Fibroblast of mammary gland (primary cell): ENCODE results near the gene IZUMO4.

Source experiments
- DNase-seq: peaks from one replicate; pipeline ENCODE4 v3.0.0-alpha.2; 2010; ENCODE audit warnings: low read depth
- H3K4me3 ChIP-seq: 2 replicates; pipeline ENCODE4 v1.5.1; 2011; ENCODE audit warnings: low read depth, mild to moderate bottlenecking, low read length, moderate library complexity; ENCODE audit not compliant: control insufficient read depth
- TF ChIP-seq, protein P1 (sequence below): conservative IDR thresholded peaks from 2 replicates; pipeline ENCODE4 v1.5.1; 2011; ENCODE audit warnings: low read depth, low read length, inconsistent platforms; ENCODE audit not compliant: control insufficient read depth, insufficient read depth

IZUMO4 gene, protein sequence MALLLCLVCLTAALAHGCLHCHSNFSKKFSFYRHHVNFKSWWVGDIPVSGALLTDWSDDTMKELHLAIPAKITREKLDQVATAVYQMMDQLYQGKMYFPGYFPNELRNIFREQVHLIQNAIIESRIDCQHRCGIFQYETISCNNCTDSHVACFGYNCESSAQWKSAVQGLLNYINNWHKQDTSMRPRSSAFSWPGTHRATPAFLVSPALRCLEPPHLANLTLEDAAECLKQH

DNA sequence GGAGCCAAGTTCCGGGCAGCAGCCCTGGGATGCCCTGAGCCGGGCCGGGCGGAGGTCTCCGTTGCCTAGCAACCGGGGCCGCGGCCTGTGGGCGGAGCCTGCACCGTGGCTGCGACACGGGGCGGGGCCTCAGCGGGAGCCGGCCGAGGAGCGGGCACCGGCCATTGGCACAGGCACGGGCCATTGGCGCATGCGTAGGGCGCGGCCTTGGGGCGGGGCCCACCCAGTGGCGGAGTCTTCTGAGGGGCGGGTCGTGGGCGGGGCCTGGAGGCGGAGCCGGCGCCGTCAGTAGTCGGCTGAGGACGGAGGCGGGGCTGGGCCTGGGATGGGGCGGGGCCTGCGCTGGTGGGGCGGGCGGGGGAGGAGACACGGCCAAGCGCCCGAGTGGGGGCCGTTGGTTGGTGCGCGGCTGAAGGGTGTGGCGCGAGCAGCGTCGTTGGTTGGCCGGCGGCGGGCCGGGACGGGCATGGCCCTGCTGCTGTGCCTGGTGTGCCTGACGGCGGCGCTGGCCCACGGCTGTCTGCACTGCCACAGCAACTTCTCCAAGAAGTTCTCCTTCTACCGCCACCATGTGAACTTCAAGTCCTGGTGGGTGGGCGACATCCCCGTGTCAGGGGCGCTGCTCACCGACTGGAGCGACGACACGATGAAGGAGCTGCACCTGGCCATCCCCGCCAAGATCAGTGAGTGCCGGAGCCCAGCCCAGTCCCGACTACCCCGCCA is at the start of gene IZUMO4:
Gene IZUMO4, plus strand, starts transcription at position 436 of the 723 bp plus-strand sequence. Its CDS starts 31 bp downstream, at position 467.
- peak within 1 kb of the TSS; percentile 73 for H3K4me3 ChIP-seq
- TF ChIP-seq, protein P1, sequence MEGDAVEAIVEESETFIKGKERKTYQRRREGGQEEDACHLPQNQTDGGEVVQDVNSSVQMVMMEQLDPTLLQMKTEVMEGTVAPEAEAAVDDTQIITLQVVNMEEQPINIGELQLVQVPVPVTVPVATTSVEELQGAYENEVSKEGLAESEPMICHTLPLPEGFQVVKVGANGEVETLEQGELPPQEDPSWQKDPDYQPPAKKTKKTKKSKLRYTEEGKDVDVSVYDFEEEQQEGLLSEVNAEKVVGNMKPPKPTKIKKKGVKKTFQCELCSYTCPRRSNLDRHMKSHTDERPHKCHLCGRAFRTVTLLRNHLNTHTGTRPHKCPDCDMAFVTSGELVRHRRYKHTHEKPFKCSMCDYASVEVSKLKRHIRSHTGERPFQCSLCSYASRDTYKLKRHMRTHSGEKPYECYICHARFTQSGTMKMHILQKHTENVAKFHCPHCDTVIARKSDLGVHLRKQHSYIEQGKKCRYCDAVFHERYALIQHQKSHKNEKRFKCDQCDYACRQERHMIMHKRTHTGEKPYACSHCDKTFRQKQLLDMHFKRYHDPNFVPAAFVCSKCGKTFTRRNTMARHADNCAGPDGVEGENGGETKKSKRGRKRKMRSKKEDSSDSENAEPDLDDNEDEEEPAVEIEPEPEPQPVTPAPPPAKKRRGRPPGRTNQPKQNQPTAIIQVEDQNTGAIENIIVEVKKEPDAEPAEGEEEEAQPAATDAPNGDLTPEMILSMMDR, result peak; percentile 25
- DNase-seq, result peak; percentile 95

DNA sequence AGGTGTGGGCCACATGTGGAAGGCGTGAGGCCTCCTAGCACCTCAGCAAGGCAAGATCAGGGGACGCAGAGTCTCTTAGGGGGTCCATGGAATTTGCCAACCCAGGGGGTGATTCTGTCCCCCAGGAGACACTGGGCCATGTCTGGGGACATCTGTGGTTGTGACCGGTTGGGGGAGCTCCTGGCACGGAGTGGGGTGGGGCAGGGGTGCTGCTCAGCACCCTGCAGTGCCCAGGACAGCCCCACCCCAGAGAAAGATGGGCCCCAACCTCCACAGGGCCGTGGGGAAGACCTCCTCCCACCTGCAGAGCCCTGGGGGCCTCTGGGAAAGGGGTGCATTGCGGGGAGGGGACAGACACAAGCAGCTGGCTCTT is 49.7 kb upstream of the IZUMO4 start:
- TF ChIP-seq, protein P1, result no peak
- no peak overlapping the region for H3K4me3 ChIP-seq
- DNase-seq, result no peak

GRCh38 chr19:2047449-2048103 is 49.1 kb upstream of the IZUMO4 start:
- TF ChIP-seq, protein P1, result no peak
- H3K4me3 ChIP-seq, result no peak overlapping the region
- DNase-seq, result peak; percentile 64

- no peak overlapping the region for H3K4me3 ChIP-seq
- no peak for DNase-seq
- TF ChIP-seq, protein P1, result no peak
These were observed 48.4 kb upstream of the IZUMO4 start for GRCh38 chr19:2048104-2048958.

DNA sequence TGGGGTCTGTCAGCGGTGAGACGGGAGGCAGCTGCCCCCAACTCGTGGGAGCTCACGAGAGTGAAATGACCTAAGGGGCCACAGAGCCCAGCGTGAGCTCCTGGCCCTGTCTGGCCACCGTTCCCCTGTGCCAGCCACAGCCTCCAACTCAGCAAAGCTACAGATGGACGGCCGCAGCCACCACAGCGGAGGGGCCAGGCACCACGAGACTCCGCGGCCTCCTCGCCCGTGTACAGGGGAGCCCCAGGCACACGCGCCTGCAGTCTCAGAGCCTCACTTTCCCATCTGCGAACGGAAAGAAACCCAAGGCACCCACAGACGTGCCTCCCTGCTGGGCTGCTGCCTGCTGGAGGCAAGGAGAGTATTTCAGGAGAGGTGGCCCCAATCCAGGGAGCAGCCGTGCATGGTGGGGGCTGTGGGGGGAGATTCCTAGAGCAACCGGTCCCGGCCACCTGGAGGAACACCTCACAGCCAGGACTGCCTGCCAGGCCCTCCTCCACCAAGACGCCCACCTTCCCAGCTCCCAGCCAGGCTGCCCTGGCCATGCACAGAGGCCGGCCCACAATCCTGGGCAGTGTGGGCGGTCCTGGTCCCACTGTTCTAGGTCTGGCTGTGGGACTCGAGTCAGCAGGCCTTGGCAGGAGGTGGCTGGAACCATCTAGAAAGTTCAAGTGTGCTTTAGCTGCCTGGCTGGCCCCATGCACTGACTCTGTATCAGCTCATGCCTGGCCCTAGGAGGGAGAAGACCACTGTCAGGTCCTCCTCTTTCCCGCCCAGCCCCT is 47.6 kb upstream of the IZUMO4 start:
- TF ChIP-seq, protein P1, result no peak
- DNase-seq, result no peak
- peak overlapping the region; percentile 78 for H3K4me3 ChIP-seq

- DNase-seq, result peak; percentile 67
- TF ChIP-seq, protein P1, result no peak
- H3K4me3 ChIP-seq, result peak overlapping the region; percentile 78
These were observed 46.9 kb upstream of the IZUMO4 start for GRCh38 chr19:2049741-2050348.
